Measurements from ENCODE around the gene VIL1. TPM values are rescaled to one million over a fixed set of nuclear protein-coding genes. Genes with fewer than 3 reads are reported as not detected.

The VIL1 gene
- polyA plus RNA-seq, 1 donor (not counting 4 experiments of a cell fraction or from before 2014, with no cell fraction given): not detected

DNA sequence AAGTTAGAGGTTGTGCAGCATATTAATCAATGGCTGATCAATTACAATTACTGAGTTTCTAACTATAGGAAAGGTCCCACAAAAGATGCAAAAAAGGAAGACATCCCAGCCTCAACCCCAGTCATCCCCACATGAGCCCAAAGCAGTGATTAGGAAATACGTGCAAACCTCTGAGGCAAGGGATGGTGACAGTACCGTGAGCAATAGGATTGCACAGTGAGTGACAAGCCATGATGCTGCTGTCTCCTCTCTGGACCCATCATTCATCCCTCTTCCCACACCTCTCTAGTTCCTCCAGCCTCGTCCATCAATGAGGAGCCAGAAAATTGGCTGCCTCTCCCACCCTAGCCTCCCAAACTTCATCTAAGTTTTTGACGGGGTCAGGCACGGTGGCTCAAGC lies 40.9 kb upstream of the VIL1 start:
- no peaks in the 10 kb centered on the region for H3K9me1 ChIP-seq (ENCODE audit: control insufficient read depth, extremely low read depth, insufficient read depth, low read length)
- no peak for TF ChIP-seq EZH2 (IDR thresholded peaks at IDR 0.05; ENCODE audit: low read length)
- TF ChIP-seq, protein P1, sequence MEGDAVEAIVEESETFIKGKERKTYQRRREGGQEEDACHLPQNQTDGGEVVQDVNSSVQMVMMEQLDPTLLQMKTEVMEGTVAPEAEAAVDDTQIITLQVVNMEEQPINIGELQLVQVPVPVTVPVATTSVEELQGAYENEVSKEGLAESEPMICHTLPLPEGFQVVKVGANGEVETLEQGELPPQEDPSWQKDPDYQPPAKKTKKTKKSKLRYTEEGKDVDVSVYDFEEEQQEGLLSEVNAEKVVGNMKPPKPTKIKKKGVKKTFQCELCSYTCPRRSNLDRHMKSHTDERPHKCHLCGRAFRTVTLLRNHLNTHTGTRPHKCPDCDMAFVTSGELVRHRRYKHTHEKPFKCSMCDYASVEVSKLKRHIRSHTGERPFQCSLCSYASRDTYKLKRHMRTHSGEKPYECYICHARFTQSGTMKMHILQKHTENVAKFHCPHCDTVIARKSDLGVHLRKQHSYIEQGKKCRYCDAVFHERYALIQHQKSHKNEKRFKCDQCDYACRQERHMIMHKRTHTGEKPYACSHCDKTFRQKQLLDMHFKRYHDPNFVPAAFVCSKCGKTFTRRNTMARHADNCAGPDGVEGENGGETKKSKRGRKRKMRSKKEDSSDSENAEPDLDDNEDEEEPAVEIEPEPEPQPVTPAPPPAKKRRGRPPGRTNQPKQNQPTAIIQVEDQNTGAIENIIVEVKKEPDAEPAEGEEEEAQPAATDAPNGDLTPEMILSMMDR (optimal IDR thresholded peaks at IDR 0.05 in 1 of 3, IDR thresholded peaks at IDR 0.05 in 1 of 3, conservative IDR thresholded peaks at IDR 0.05 in 1 of 3; ENCODE audit: extremely low read depth in 1 of 3, insufficient read depth in 2 of 3, low read length in 3 of 3): no peak
- H3K4me1 ChIP-seq (ENCODE audit: control insufficient read depth, extremely low read depth, insufficient read depth, low read length): peaks cover 11% of the 10 kb centered on the region
- no peaks in the 10 kb centered on the region for H3K36me3 ChIP-seq (ENCODE audit: control insufficient read depth in 2 of 2, extremely low read depth in 1 of 2, insufficient read depth in 2 of 2, low read length in 2 of 2)
- H3K4me2 ChIP-seq (ENCODE audit: control insufficient read depth, extremely low read depth, insufficient read depth, low read depth, low read length): no peak overlapping the region
- H3K9ac ChIP-seq (ENCODE audit: control insufficient read depth, extremely low read depth, insufficient read depth, low read length): no peak overlapping the region
- H4K20me1 ChIP-seq (ENCODE audit: control insufficient read depth, extremely low read depth, insufficient read depth, low read length): no peaks in the 10 kb centered on the region
- no peak overlapping the region for H2AFZ ChIP-seq (ENCODE audit: control insufficient read depth, low read length)
- no peak overlapping the region for H3K27ac ChIP-seq (ENCODE audit: control insufficient read depth, insufficient read depth, low read length)
- no peaks in the 10 kb centered on the region for H3K79me2 ChIP-seq (ENCODE audit: control insufficient read depth, insufficient read depth, low read length)
- no peak for DNase-seq (ENCODE audit: low read depth, low spot score)
- H3K9me3 ChIP-seq (ENCODE audit: control insufficient read depth, low read depth, low read length): no peaks in the 10 kb centered on the region
- FAIRE-seq: no peak
- no peak overlapping the region for H3K4me3 ChIP-seq (ENCODE audit: control insufficient read depth in 2 of 3, extremely low read depth in 1 of 3, insufficient read depth in 2 of 3, low read depth in 1 of 3, low read length in 3 of 3)
- dilution Hi-C loops (cut with MboI; ENCODE audit: extremely low pct_ligation_motif_present, low sequenced_read_pairs): no loop called here
- H3K27me3 ChIP-seq (ENCODE audit: control insufficient read depth, extremely low read depth, insufficient read depth, low read length): peaks cover 16% of the 10 kb centered on the region

DNA sequence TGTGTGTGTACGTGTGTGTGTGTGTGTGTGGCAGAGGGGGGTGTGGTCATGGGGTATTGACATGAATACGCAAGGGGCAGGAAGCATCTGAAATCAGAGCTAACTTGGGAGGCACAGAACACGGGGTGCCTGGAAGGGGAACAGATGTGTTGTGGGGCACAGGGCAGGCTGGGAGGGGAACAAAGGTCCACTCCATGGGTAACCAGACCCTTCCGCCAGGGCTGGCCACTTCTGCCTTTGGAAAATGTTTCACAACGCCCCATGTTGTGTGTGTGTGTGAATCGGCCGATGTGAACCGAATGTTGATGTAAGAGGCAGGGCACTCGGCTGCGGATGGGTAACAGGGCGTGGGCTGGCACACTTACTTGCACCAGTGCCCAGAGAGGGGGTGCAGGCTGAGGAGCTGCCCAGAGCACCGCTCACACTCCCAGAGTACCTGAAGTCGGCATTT lies 37.0 kb upstream of the VIL1 start, which contains the start of gene SLC11A1:
SLC11A1 (plus strand) TSS at position 358 of the 451 bp plus-strand sequence. CDS start 96 bp downstream, outside the sequence.
- no peak for TF ChIP-seq EZH2 (IDR thresholded peaks at IDR 0.05; ENCODE audit: low read length)
- TF ChIP-seq, protein P1 (optimal IDR thresholded peaks at IDR 0.05 in 1 of 3, IDR thresholded peaks at IDR 0.05 in 1 of 3, conservative IDR thresholded peaks at IDR 0.05 in 1 of 3; ENCODE audit: extremely low read depth in 1 of 3, insufficient read depth in 2 of 3, low read length in 3 of 3): no peak

More for the DNA sequence above, 37.0 kb upstream of the VIL1 start, which contains the start of gene SLC11A1:
- dilution Hi-C loops (cut with MboI; ENCODE audit: extremely low pct_ligation_motif_present, low sequenced_read_pairs): no loop called here
- Histone ChIP-seq H3K9me1 (ENCODE audit: control insufficient read depth, extremely low read depth, insufficient read depth, low read length) (no peaks in the 10 kb centered on the region), H2AFZ (ENCODE audit: control insufficient read depth, low read length) (no peak within 1 kb of the TSS), H3K27me3 (ENCODE audit: control insufficient read depth, extremely low read depth, insufficient read depth, low read length) (peaks cover 16% of the 10 kb centered on the region), H3K9ac (ENCODE audit: control insufficient read depth, extremely low read depth, insufficient read depth, low read length) (no peak within 1 kb of the TSS), H3K27ac (ENCODE audit: control insufficient read depth, insufficient read depth, low read length) (no peak within 1 kb of the TSS), H3K36me3 (ENCODE audit: control insufficient read depth in 2 of 2, extremely low read depth in 1 of 2, insufficient read depth in 2 of 2, low read length in 2 of 2) (no peaks in the 10 kb centered on the region), H3K79me2 (ENCODE audit: control insufficient read depth, insufficient read depth, low read length) (no peaks in the 10 kb centered on the region), H3K4me3 (ENCODE audit: control insufficient read depth in 2 of 3, extremely low read depth in 1 of 3, insufficient read depth in 2 of 3, low read depth in 1 of 3, low read length in 3 of 3) (no peak within 1 kb of the TSS), H3K4me2 (ENCODE audit: control insufficient read depth, extremely low read depth, insufficient read depth, low read depth, low read length) (no peak within 1 kb of the TSS), H4K20me1 (ENCODE audit: control insufficient read depth, extremely low read depth, insufficient read depth, low read length) (no peaks in the 10 kb centered on the region), H3K9me3 (ENCODE audit: control insufficient read depth, low read depth, low read length) (no peaks in the 10 kb centered on the region), H3K4me1 (ENCODE audit: control insufficient read depth, extremely low read depth, insufficient read depth, low read length) (peaks cover 16% of the 10 kb centered on the region)
- no peak for FAIRE-seq
- DNase-seq (ENCODE audit: low read depth, low spot score): no peak
